GM23338 (cell line): ENCODE measurements around the gene FBN2. TPM values are rescaled to one million over a fixed set of nuclear protein-coding genes. Genes with fewer than 3 reads are reported as not detected.

Experiments used
- CTCF ChIP-seq, 2 experiments: fragments of 200-600 bp in 1 of 2; sonication (generic) in 1 of 2; conservative IDR thresholded peaks; 2 replicates each; pipeline versions ENCODE4 v1.5.1 to v1.6.1; 2016 to 2017; ENCODE audit warnings: antibody characterized with exemption in 2 of 2, low read depth in 2 of 2, mild to moderate bottlenecking in 2 of 2, moderate library complexity in 1 of 2
- ETS1 ChIP-seq: IDR thresholded peaks from 2 replicates; pipeline ENCODE4 v1.6.1; 2016; ENCODE audit warnings: antibody characterized with exemption
- REST ChIP-seq: IDR thresholded peaks from one replicate; pipeline ENCODE4 v1.6.1; 2018; ENCODE audit warnings: antibody characterized with exemption; ENCODE audit not compliant: unreplicated experiment
- ZNF331 ChIP-seq: fragments of 250-450 bp; sonication (Bioruptor Pico); IDR thresholded peaks from 2 replicates; pipeline ENCODE4 v1.5.0; 2020; ENCODE audit warnings: low read depth, mild to moderate bottlenecking, moderate library complexity
- ZNF462 ChIP-seq: fragments of 250-450 bp; sonication (Bioruptor Pico); IDR thresholded peaks from 2 replicates; pipeline ENCODE4 v1.5.0; 2020; ENCODE audit warnings: mild to moderate bottlenecking, moderate library complexity
- polyA plus RNA-seq: library from polyadenylated mRNA; unstranded; fragments of >200 nt; fragmentation: Nextera tagmentation; extraction: Ambion mirVana; gene quantifications from 2 replicates; pipeline ENCODE4 v1.2.1, GENCODE V29; 2016
- total RNA-seq: library from RNA; depleted of rRNA; stranded (reverse); fragments of >200 nt; shearing (Covaris generic); gene quantifications from 2 replicates; pipeline ENCODE4 v1.2.3, GENCODE V29; 2014

The FBN2 gene
- total and polyA plus RNA-seq, 2 experiments from 2014 or later = 2.6 to 13.6 TPM

GRCh38 chr5:128532127-128532526 is 5.9 kb downstream of the FBN2 start (continued):
- TF ChIP-seq ZNF462 (CRISPR knock-in tag) = peak; percentile 78
- no peak for TF ChIP-seq ETS1
- TF ChIP-seq REST = no peak
- TF ChIP-seq ZNF331 (CRISPR knock-in tag) = no peak
- TF ChIP-seq CTCF (conservative IDR thresholded peaks at IDR 0.05; ENCODE audit: low read depth in 2 of 2) = no peak
